Adrenal gland (tissue), 5 donors: Measurements from ENCODE around the gene UTP11.

ENCODE experiments used
- CTCF ChIP-seq, 6 experiments: fragments of 450-650 bp in 4 of 6; fragments of 200-600 bp in 2 of 6; sonication (generic) in 1 of 6; IDR thresholded peaks; 1 replicate in 5 of 6; 2 replicates in 1 of 6; pipeline versions ENCODE4 v1.5.1 to v1.8.0; 2016 to 2021; ENCODE audit warnings: antibody characterized with exemption in 6 of 6, mild to moderate bottlenecking in 2 of 6, moderate library complexity in 1 of 6
- POLR2A ChIP-seq, 2 donors: fragments of 450-650 bp; IDR thresholded peaks; one replicate each; pipeline ENCODE4 v1.6.1; 2017; ENCODE audit warnings: antibody characterized with exemption in 2 of 2, mild to moderate bottlenecking in 2 of 2, moderate library complexity in 1 of 2
- donor health status: DM: no; HTN: no; CAD: no.

- TF ChIP-seq POLR2A (IDR thresholded peaks at IDR 0.05): no peak
- no peak for TF ChIP-seq CTCF (IDR thresholded peaks at IDR 0.05)
Measured at GRCh38 chr1:37983546-37983945, 29.0 kb upstream of the UTP11 start.
